Spleen (tissue), 11 donors: Measurements from ENCODE around the gene ERLEC1. TPM values are rescaled to one million over a fixed set of nuclear protein-coding genes. Genes with fewer than 3 reads are reported as not detected.
A peak's percentile ranks its signal among the peaks of the same experiment; 100 is the strongest.

ENCODE experiments used
- DNase-seq: peaks from one replicate; pipeline ENCODE4 v3.0.0-alpha.2; 2020
- H3K27ac ChIP-seq, 8 donors: fragments of 200-600 bp; sonication (generic) in 7 of 8; 1 replicate in 4 of 8; 2 replicates in 4 of 8; pipeline versions ENCODE4 v1.5.0 to v1.8.0; 2016 to 2021; ENCODE audit warnings: inconsistent platforms in 4 of 8, mild to moderate bottlenecking in 4 of 8, moderate library complexity in 1 of 8
- H3K27me3 ChIP-seq, 7 donors: fragments of 200-600 bp; sonication (generic) in 6 of 7; replicated peaks in 1 of 7; 1 replicate in 4 of 7; 2 replicates in 3 of 7; pipeline versions ENCODE4 v1.5.0 to v1.8.0; 2016 to 2021; ENCODE audit warnings: inconsistent platforms in 3 of 7, mild to moderate bottlenecking in 1 of 7
- H3K36me3 ChIP-seq, 6 donors: fragments of 200-600 bp; sonication (generic) in 5 of 6; 1 replicate in 4 of 6; 2 replicates in 2 of 6; pipeline versions ENCODE4 v1.5.0 to v1.8.0; 2016 to 2021; ENCODE audit warnings: inconsistent platforms in 2 of 6
- H3K4me1 ChIP-seq, 6 donors: fragments of 200-600 bp; sonication (generic) in 5 of 6; 1 replicate in 3 of 6; 2 replicates in 3 of 6; pipeline versions ENCODE4 v1.5.0 to v1.8.0; 2016 to 2021; ENCODE audit warnings: inconsistent platforms in 3 of 6
- H3K4me3 ChIP-seq, 8 donors: fragments of 200-600 bp; sonication (generic) in 7 of 8; 1 replicate in 4 of 8; 2 replicates in 4 of 8; pipeline versions ENCODE4 v1.5.0 to v1.8.0; 2016 to 2021; ENCODE audit warnings: inconsistent platforms in 4 of 8, mild to moderate bottlenecking in 4 of 8, moderate library complexity in 2 of 8
- H3K9me3 ChIP-seq, 8 donors: fragments of 200-600 bp; sonication (generic) in 7 of 8; 1 replicate in 4 of 8; 2 replicates in 4 of 8; pipeline versions ENCODE4 v1.5.0 to v1.8.0; 2016 to 2021; ENCODE audit warnings: inconsistent platforms in 4 of 8
- CTCF ChIP-seq, 11 experiments: fragments of 200-600 bp in 7 of 11; fragments of 450-650 bp in 4 of 11; sonication (generic) in 4 of 11; IDR thresholded peaks in 8 of 11; conservative IDR thresholded peaks in 3 of 11; 1 replicate in 7 of 11; 2 replicates in 4 of 11; pipeline versions ENCODE4 v1.4.0 to v1.8.0; 2016 to 2021; ENCODE audit warnings: antibody characterized with exemption in 11 of 11, inconsistent platforms in 4 of 11, mild to moderate bottlenecking in 1 of 11
- POLR2A ChIP-seq, 3 donors: fragments of 450-650 bp; IDR thresholded peaks; one replicate each; pipeline ENCODE4 v1.5.1; 2017; ENCODE audit warnings: antibody characterized with exemption in 3 of 3, mild to moderate bottlenecking in 1 of 3
- POLR2AphosphoS5 ChIP-seq, 3 donors: sonication (generic); formaldehyde crosslinking; IDR thresholded peaks; one replicate each; pipeline ENCODE4 v1.5.1; 2017; ENCODE audit warnings: antibody characterized with exemption in 3 of 3
- WGBS, 5 donors: extraction: QIAGEN DNeasy Blood & Tissue Kit in 3 of 5; methylation state at CpG; one replicate each; pipeline versions ENCODE4 v1.1.5 to v1.1.7; 2013 to 2018; 5-methylcytosine and 5-hydroxymethylcytosine counted together
- intact Hi-C: fragments of 100-400 bp; cut with DNase I; formaldehyde crosslinking; loops from one replicate; pipeline ENCODE4 v1.15.0; 2023; ENCODE audit warnings: low total_unique reads
- polyA plus RNA-seq, 3 donors: library from polyadenylated mRNA; stranded (reverse); fragments of 200-250 nt; gene quantifications; one replicate each; pipeline ENCODE4 v1.2.1, GENCODE V29; 2013
- total RNA-seq, 7 donors: library from RNA; depleted of rRNA in 3 of 7; stranded (reverse); fragments of >200 nt in 3 of 7; fragmentation: NEBNext Ultra II Directional in 4 of 7; extraction: Animal tissue kit (Norgen Biotek cat#: 25700) in 4 of 7; gene quantifications; one replicate each; pipeline versions ENCODE4 v1.1.0 to v1.2.1, GENCODE V29; 2016 to 2021
- donor health status: healthy with polysubstance abuse.
- donor health status: DM: no; HTN: no; CAD: no; lungs with moderate emphysema.
- donor health status: DM: no; HTN: no; CAD: no.
- donor health status: Bipolar disorder and iron deficiency.
- donor health status: healthy.
- donor health status: DM: no; HTN: no; CAD: no.
- donor health status: DM: yes; HTN: yes; CAD: no.

ERLEC1 gene
- total and polyA plus RNA-seq, 10 donors = 12.7 to 56.4 (median 31.7) TPM

GRCh38 chr2:53765767-53766166, 21.1 kb upstream of the ERLEC1 start:
- intact Hi-C loops = no loop called here
- Histone ChIP-seq H3K36me3 (peaks cover 0 to 40% (median 6%) of the 10 kb centered on the region in 6 donors), H3K27ac (no peak overlapping the region), H3K4me3 (no peak overlapping the region), H3K9me3 (no peaks in the 10 kb centered on the region), H3K4me1 (peaks cover 10 to 28% (median 20%) of the 10 kb centered on the region in 6 donors), H3K27me3 (no peaks in the 10 kb centered on the region)
- WGBS, 5 donors = 93 to 100% (median 96%) methylated on average over 1 of the region's 1 CpG
- no peak for DNase-seq
- TF ChIP-seq POLR2AphosphoS5 (IDR thresholded peaks at IDR 0.05) (no peak), POLR2A (IDR thresholded peaks at IDR 0.05) (no peak), CTCF (IDR thresholded peaks at IDR 0.05 in 8 of 11, conservative IDR thresholded peaks at IDR 0.05 in 3 of 11) (no peak)

- WGBS, 5 donors = 0% methylated on average over 22 to 46 of the region's 46 CpGs
- Histone ChIP-seq H3K36me3 (peaks cover 0 to 25% (median 6%) of the 10 kb centered on the region in 6 donors), H3K4me3 (peak within 1 kb of the TSS; percentile 56 to 90 (median 78)), H3K27me3 (no peaks in the 10 kb centered on the region), H3K4me1 (peaks cover 10 to 28% (median 20%) of the 10 kb centered on the region in 6 donors), H3K27ac (peak within 1 kb of the TSS; percentile 70 to 91 (median 83)), H3K9me3 (no peaks in the 10 kb centered on the region)
- DNase-seq = peak; percentile 97
- intact Hi-C loops = no loop called here
- peak; percentile 18 to 75 (median 59) for TF ChIP-seq CTCF (IDR thresholded peaks at IDR 0.05 in 8 of 11, conservative IDR thresholded peaks at IDR 0.05 in 3 of 11)
- peak; percentile 85 to 91 (median 91) for TF ChIP-seq POLR2AphosphoS5 (IDR thresholded peaks at IDR 0.05)
- TF ChIP-seq POLR2A (IDR thresholded peaks at IDR 0.05) = peak in 1 of 3 donors; percentile 54
Measured at GRCh38 chr2:53767405-53768241, 19.2 kb upstream of the ERLEC1 start, which contains the start of gene CHAC2. TSS of gene CHAC2 (plus strand) at chr2:53767804. CDS start at chr2:53767887, 83 bp downstream.

GRCh38 chr2:53768242-53768542, 18.7 kb upstream of the ERLEC1 start:
- DNase-seq = no peak
- WGBS, 5 donors = 1 to 3% (median 2%) methylated on average over 12 of the region's 12 CpGs

More at GRCh38 chr2:53768242-53768542, 18.7 kb upstream of the ERLEC1 start:
- H3K4me3 ChIP-seq = peak overlapping the region; percentile 56 to 90 (median 78)
- H3K27ac ChIP-seq = peak overlapping the region; percentile 70 to 91 (median 83)
- TF ChIP-seq POLR2AphosphoS5 (IDR thresholded peaks at IDR 0.05) = no peak
- TF ChIP-seq CTCF (IDR thresholded peaks at IDR 0.05 in 8 of 11, conservative IDR thresholded peaks at IDR 0.05 in 3 of 11) = no peak
- TF ChIP-seq POLR2A (IDR thresholded peaks at IDR 0.05) = no peak
- H3K27me3 ChIP-seq = no peaks in the 10 kb centered on the region
- intact Hi-C loops = no loop called here
- H3K4me1 ChIP-seq = peaks cover 10 to 28% (median 20%) of the 10 kb centered on the region in 6 donors
- peaks cover 0 to 19% (median 2%) of the 10 kb centered on the region in 6 donors for H3K36me3 ChIP-seq
- H3K9me3 ChIP-seq = no peaks in the 10 kb centered on the region
